Endothelial cell of umbilical vein (primary cell): ENCODE measurements around the gene AMN1.

ENCODE experiments used
- CTCF ChIP-seq, 2 donors: IDR thresholded peaks; 1 replicate in 1 of 2; 2 replicates in 1 of 2; pipeline ENCODE4 v1.5.1; 2011; ENCODE audit warnings: low read length in 2 of 2, mild to moderate bottlenecking in 2 of 2, moderate library complexity in 2 of 2, control low read depth in 1 of 2, inconsistent platforms in 1 of 2, low read depth in 1 of 2; ENCODE audit not compliant: insufficient read depth in 1 of 2; ENCODE audit errors: extremely low read depth in 1 of 2
- EZH2 ChIP-seq: IDR thresholded peaks from 2 replicates; pipeline ENCODE4 v1.6.1; 2012; ENCODE audit warnings: borderline replicate concordance, low read depth, mild to moderate bottlenecking, moderate library complexity, low read length, inconsistent platforms; ENCODE audit not compliant: severe bottlenecking
- MYC ChIP-seq: IDR thresholded peaks from one replicate; pipeline ENCODE4 v1.6.1; 2011; ENCODE audit warnings: mild to moderate bottlenecking, low read depth, low read length
- POLR2A ChIP-seq: IDR thresholded peaks from 2 replicates; pipeline ENCODE4 v1.6.1; 2012; ENCODE audit warnings: low read depth, mild to moderate bottlenecking, control low read depth, low read length
- POLR2AphosphoS5 ChIP-seq: IDR thresholded peaks from 2 replicates; pipeline ENCODE4 v1.6.1; 2012; ENCODE audit warnings: low read depth, mild to moderate bottlenecking, control low read depth, low read length, moderate library complexity; ENCODE audit not compliant: insufficient read depth
- TF ChIP-seq, protein P1 (sequence below): IDR thresholded peaks from 2 replicates; pipeline ENCODE4 v1.6.1; 2011; ENCODE audit not compliant: insufficient read depth, insufficient read length

GRCh38 chr12:31740628-31741027 lies 11.8 kb upstream of the AMN1 start:
- TF ChIP-seq CTCF (IDR thresholded peaks at IDR 0.05; ENCODE audit: extremely low read depth in 1 of 2, insufficient read depth in 1 of 2, low read depth in 1 of 2, low read length in 2 of 2) (no peak), EZH2 (no peak), POLR2A (no peak), MYC (no peak), POLR2AphosphoS5 (no peak)
- TF ChIP-seq, protein P1, sequence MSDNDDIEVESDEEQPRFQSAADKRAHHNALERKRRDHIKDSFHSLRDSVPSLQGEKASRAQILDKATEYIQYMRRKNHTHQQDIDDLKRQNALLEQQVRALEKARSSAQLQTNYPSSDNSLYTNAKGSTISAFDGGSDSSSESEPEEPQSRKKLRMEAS, result no peak
